Measurements from ENCODE around the gene CRB2. TPM values are rescaled to one million over a fixed set of nuclear protein-coding genes. Genes with fewer than 3 reads are reported as not detected.

Gene CRB2
- total and polyA plus RNA-seq, 7 donors, result 0.01 to 0.05 (median 0.03) TPM; not detected in 4

GRCh38 chr9:123350590-123351310 lies 5.2 kb upstream of the CRB2 start:
- TF ChIP-seq, protein P1, sequence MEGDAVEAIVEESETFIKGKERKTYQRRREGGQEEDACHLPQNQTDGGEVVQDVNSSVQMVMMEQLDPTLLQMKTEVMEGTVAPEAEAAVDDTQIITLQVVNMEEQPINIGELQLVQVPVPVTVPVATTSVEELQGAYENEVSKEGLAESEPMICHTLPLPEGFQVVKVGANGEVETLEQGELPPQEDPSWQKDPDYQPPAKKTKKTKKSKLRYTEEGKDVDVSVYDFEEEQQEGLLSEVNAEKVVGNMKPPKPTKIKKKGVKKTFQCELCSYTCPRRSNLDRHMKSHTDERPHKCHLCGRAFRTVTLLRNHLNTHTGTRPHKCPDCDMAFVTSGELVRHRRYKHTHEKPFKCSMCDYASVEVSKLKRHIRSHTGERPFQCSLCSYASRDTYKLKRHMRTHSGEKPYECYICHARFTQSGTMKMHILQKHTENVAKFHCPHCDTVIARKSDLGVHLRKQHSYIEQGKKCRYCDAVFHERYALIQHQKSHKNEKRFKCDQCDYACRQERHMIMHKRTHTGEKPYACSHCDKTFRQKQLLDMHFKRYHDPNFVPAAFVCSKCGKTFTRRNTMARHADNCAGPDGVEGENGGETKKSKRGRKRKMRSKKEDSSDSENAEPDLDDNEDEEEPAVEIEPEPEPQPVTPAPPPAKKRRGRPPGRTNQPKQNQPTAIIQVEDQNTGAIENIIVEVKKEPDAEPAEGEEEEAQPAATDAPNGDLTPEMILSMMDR (IDR thresholded peaks at IDR 0.05), result no peak
- Histone ChIP-seq H3K27ac (no peak overlapping the region), H3K9me3 (no peaks in the 10 kb centered on the region), H3K4me3 (no peak overlapping the region), H3K27me3 (ENCODE audit: insufficient read depth in 3 of 3, low read length in 2 of 3) (peaks cover 0 to 3% (median 0%) of the 10 kb centered on the region in 3 donors), H3K36me3 (ENCODE audit: insufficient read depth in 1 of 2, low read depth in 1 of 2) (no peaks in the 10 kb centered on the region), H3K4me1 (peaks cover under 1% of the 10 kb centered on the region)
- WGBS, 3 donors, result 46 to 57% (median 48%) methylated on average over 8 of the region's 8 CpGs
- intact Hi-C loops (cut with DNase I), result loop anchor here in 1 of 2 donors (5.0 kb wide), 1 partner anchor 243 kb away; no protein-coding TSS in a partner anchor
- DNase-seq (no peak), ATAC-seq (no peak)

- H3K9me3 ChIP-seq, result no peaks in the 10 kb centered on the region
- intact Hi-C loops (cut with DNase I), result loop anchor here in 1 of 2 donors (5.0 kb wide), 1 partner anchor 246 kb away; no protein-coding TSS in a partner anchor
- WGBS, 3 donors, result 75 to 80% (median 80%) methylated on average over 4 of the region's 4 CpGs
- H3K27ac ChIP-seq, result no peak overlapping the region
- TF ChIP-seq, protein P1 (IDR thresholded peaks at IDR 0.05), result no peak
- no peaks in the 10 kb centered on the region for H3K36me3 ChIP-seq (ENCODE audit: insufficient read depth in 1 of 2, low read depth in 1 of 2)
- no peak for ATAC-seq
- no peak overlapping the region for H3K4me3 ChIP-seq
- H3K27me3 ChIP-seq (ENCODE audit: insufficient read depth in 3 of 3, low read length in 2 of 3), result peaks cover 0 to 3% (median 0%) of the 10 kb centered on the region in 3 donors
- H3K4me1 ChIP-seq, result no peaks in the 10 kb centered on the region
- DNase-seq, result no peak
Measured at GRCh38 chr9:123353041-123353440, 3.0 kb upstream of the CRB2 start.

GRCh38 chr9:123353984-123354591 lies 1.9 kb upstream of the CRB2 start:
- Histone ChIP-seq H3K27me3 (ENCODE audit: insufficient read depth in 3 of 3, low read length in 2 of 3) (peaks cover 0 to 3% (median 0%) of the 10 kb centered on the region in 3 donors), H3K27ac (no peak overlapping the region), H3K36me3 (ENCODE audit: insufficient read depth in 1 of 2, low read depth in 1 of 2) (no peaks in the 10 kb centered on the region), H3K9me3 (no peaks in the 10 kb centered on the region), H3K4me3 (no peak overlapping the region), H3K4me1 (no peaks in the 10 kb centered on the region)
- DNase-seq, result peak; percentile 54 to 81
- 19 to 24% (median 23%) methylated on average over 19 to 20 of the region's 20 CpGs for WGBS, 3 donors
- TF ChIP-seq, protein P1 (IDR thresholded peaks at IDR 0.05), result peak; percentile 63
- intact Hi-C loops (cut with DNase I), result loop anchor here in 1 of 2 donors (5.0 kb wide), 1 partner anchor 247 kb away; no protein-coding TSS in a partner anchor
- peak; percentile 70 to 81 (median 77) for ATAC-seq

DNA sequence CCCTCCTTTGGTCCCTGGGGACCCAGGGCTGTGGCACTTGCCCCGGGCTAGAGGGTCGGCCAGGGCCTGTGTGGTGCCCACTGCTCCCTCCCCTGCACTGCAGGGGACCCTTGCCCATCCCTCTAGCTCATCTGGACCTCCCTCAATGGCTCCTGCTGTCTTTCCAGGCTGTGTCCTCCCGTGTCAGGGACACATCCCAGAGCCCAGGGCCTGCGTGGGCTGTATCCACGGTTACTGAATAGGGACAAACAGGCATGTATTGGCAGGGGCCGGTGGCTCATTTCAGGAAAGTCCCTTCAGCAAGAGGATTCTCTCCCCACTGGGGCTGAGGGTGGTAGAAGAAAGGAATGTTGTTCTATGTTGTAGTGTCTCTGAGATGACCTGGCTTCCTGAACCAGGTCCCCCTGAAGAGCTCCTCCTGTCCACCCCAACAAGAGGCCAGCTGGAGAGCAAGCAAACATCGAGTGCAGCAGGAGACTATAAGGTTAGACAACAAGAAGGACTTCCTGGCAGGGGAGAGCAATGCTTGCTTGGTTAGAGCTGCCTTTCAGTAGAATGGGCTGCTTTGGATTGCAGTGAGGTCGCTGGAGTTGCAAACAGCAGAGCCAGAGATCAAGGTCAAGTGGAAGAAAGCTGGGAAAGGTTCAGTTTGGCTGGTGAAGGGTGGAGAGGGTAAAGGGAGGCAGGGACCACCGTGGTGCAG lies 1.0 kb upstream of the CRB2 start:
- 36 to 53% (median 43%) methylated on average over 9 of the region's 9 CpGs for WGBS, 3 donors
- Histone ChIP-seq H3K27me3 (ENCODE audit: insufficient read depth in 3 of 3, low read length in 2 of 3) (peaks cover 0 to 3% (median 0%) of the 10 kb centered on the region in 3 donors), H3K4me1 (no peaks in the 10 kb centered on the region), H3K9me3 (no peaks in the 10 kb centered on the region), H3K4me3 (no peak overlapping the region), H3K36me3 (ENCODE audit: insufficient read depth in 1 of 2, low read depth in 1 of 2) (no peaks in the 10 kb centered on the region), H3K27ac (no peak overlapping the region)
- intact Hi-C loops (cut with DNase I), result loop anchor here in 1 of 2 donors (5.0 kb wide), 1 partner anchor 248 kb away; no protein-coding TSS in a partner anchor
- ATAC-seq (no peak), DNase-seq (no peak)
- TF ChIP-seq, protein P1 (IDR thresholded peaks at IDR 0.05), result no peak

All from psoas muscle (tissue), 8 donors.